GM15510 (cell line): ENCODE results near the gene ROCK2.

Source experiments
- POLR2A ChIP-seq: IDR thresholded peaks from 3 replicates; pipeline ENCODE4 v1.6.1; 2011; ENCODE audit warnings: borderline replicate concordance; ENCODE audit not compliant: insufficient read length; ENCODE audit errors: extremely low read depth

ROCK2 gene

DNA sequence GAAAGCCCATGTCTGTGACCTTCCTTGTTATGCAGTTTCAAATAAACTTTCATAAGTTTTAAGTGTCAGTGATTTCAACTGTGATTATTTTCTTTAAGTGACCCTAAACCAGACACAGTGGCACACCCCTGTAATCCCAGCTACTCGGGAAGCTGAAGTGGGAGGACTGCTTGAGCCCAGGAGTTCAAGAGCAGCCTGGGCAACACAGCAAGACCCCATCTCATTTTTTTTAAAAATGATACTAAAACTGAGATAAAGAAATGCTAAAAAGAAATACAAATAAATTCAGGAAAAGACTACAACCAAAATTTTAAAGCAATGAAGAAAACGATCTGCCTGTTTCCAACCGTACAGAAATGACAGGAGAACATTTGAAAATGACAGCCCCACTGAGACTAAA is 54.2 kb downstream of the ROCK2 start:
- TF ChIP-seq POLR2A: no peak

DNA sequence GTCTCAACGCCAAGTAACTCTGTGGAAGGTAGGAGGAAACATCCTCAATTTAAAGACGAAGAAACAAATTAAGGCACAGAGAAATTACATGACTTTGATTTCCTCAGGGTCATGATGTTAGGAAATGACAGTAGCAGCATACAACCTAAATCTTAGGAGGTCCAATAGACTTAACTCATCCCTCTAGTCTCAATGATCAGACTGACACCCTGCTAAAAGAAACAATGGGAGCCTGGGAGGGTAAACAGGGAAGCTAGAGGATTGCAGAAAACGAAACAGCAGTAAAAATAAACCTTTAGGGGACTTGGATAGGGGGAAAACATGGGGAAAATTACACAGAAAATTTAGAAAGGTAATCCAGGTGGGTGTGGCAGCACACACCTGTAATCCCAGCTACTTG is 56.0 kb downstream of the ROCK2 start:
- no peak for TF ChIP-seq POLR2A

DNA sequence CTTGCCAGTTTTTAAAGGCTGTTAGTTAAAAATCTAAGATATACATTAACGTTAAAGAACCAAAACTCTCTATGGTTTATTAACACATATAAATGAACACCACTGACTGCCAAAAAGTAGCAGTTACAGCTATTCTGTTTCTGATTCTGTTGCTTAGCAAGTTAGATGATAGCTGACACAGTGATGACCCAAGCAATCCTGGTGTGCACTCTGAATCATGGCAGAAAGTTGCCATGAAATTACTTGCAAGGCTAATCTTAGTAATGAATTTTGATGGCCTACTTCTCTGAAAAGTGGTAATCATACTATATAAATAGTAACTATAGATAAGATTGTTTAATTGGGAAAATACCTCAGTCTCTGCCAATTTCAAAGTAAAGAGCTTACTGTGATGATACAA is 57.7 kb downstream of the ROCK2 start:
- no peak for TF ChIP-seq POLR2A

DNA sequence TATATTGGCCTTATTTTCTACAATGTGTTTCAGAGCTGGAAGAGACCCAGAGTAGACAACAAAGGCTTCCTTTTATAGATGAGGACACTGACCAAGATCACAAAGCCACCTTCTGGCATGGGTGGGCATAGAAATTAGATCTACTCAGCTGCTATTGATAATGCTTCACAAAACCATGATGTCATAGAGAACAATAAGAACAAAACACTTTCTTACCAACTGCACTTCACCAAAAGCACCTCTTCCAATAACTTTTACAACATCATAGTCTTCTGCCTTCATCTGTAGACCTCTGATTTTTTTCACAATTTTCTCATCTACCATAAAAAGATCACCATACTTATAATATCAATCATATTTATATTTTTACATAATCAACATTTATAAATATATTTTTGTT is 58.1 kb downstream of the ROCK2 start:
- TF ChIP-seq POLR2A: no peak

DNA sequence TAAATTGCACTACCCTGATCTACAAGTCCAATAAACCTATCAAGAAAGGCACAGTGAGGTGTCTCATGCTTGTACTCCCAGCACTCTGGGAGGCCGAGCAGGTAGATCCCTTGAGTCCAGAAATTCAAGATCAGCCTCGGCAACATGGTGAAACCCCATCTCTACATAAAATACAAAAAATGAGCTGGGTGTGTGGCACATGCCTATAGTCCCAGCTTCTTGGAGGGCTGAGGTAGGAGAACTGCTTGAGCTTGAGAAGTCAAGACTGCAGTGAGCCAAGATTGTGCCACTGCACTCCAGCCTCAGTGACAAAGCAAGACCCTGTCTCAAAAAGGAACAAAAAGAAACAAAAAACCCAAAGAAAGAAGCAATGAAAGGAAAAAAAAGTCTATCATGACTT is 58.9 kb downstream of the ROCK2 start:
- TF ChIP-seq POLR2A: no peak

DNA sequence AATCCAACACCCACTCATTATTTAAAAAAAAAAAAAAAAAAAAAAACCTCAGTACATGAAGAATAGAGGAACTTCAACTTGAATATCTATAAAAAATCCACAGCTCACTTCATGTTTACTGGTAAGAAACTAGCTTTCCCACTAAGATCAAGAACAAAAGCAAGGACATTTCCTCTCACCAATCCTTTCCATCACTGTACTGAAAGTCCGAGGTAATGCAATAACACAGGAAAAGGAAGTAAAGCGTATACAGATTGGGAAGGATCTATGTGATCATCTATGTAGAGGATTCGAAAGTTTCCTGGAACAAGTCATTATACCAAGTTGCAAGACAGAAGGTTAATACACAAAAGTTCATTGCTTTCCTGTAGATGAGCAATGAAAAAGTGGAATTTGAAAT is 63.2 kb downstream of the ROCK2 start:
- no peak for TF ChIP-seq POLR2A

DNA sequence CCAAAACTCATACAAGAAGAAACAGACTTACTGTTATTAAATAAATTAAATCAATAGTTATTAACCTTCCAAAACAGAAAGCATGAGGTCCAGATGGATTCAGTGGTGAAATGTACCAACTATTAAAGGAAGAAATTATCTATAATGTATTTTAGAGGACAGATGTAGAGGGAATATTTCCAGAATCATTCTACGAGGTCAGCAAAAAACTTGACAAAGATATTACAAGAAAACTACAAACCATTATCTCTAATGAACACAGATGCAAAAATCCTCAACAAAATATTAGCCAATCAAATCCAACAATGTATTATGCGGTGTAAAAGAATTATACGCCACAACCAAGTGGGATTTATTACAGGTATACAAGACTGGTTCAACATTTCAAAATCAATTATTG is 63.7 kb downstream of the ROCK2 start:
- TF ChIP-seq POLR2A: no peak

DNA sequence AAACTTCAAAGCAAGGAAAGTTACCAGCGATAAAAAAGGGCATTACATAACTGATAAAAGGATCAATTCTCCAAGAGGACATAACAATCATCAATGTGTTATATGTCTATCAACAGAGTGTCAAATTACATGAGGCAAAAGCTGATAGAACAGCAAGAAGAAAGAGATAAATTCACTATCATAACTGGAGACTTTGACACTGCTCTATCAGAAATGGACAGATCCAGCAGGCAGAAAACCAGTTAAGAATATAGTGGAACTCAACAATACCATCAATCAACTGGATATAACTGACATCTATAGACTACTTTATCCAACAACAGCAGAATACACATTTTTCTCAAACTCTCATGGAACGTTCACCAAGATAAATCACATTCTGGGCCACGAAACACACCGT is 65.0 kb downstream of the ROCK2 start:
- no peak for TF ChIP-seq POLR2A

DNA sequence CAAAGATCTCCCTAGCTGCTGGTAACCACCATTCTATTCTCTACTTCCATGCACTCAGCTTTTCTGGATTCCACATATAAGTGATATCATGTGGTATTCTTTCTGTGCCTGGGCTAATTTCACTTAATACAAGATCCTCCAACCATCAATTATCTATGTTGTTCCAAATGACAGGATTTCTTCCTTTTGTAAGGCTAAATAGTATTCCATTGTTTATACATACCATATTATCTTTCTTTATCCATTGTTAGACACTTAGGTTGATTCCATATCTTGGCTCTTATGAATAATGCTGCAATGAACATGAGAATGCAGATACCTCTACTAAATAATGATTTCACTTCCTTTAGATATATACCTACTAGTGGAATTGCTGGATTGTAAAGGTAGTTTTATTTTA is 66.2 kb downstream of the ROCK2 start:
- no peak for TF ChIP-seq POLR2A

DNA sequence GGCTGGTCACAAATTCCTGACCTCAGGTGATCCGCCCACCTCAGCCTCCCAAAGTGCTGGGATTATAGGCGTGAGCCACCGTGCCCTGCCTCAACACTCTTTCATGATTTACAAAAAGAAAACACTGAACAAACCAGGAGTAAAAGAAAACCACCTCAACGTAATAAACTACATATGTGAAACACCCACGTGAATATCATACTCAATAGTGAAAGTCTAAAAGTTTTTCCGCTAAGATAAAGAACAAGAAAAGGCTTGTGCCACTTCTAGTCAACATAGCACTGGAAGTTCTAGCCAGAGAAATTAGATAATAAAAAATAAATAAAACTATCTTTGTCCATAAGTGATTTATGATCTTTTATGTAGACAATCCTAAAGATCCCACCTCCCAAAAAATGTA is 68.5 kb downstream of the ROCK2 start:
- no peak for TF ChIP-seq POLR2A

DNA sequence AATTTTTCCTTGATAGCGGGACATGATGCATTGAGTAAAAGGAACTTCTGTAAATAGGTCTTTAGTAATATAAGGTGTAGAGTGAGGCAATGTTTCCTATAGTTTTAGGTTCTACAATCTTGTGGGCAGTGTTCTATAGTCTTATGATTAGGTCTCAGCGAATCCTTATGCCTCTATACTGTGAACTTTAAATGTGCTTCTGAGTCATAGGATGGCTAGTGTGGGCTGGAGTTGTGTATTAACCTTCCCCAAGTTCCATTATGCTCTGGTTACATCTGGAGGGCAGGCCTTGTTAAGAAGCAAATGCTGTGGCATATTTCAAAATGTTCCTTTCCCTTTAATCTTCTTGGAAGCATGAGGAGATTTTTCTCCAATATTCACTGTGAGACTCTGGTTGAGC is 73.5 kb downstream of the ROCK2 start:
- TF ChIP-seq POLR2A: no peak

DNA sequence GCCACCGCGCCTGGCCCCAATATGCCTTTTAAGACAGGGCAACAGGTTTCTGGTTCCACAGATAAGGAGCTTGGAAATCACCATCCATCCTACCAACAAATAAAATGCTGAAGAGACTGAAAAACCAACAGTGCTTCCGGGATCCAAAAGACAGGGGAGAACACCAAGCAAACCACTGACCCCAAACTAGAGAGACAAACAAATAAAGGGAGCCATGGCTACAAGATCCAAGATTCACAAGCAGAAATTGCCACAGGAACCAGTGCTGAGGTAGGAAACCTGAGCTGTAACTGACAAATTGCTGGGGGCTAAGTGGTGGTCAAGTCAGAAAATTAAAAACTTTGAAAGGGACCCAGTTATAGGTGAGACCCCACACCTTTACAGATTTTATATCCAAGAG is 76.5 kb downstream of the ROCK2 start:
- TF ChIP-seq POLR2A: no peak

DNA sequence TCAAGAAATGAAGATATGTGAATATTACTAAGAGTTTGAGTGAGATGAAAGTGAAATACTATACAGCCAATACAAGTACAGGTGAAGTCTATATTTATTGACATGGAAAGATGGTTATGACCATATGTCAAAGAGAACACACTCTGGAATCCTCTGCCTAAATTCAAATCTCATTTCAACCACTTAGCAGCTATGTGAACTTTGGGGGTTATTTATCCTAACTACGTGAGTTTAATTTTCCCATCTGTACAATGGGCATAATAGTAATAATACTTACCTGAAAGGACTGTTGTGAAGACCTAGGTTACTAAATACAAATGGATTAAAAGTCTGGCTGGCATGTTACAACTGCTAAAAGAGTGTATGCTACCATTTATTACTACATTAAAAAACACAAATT is 79.6 kb downstream of the ROCK2 start:
- no peak for TF ChIP-seq POLR2A

DNA sequence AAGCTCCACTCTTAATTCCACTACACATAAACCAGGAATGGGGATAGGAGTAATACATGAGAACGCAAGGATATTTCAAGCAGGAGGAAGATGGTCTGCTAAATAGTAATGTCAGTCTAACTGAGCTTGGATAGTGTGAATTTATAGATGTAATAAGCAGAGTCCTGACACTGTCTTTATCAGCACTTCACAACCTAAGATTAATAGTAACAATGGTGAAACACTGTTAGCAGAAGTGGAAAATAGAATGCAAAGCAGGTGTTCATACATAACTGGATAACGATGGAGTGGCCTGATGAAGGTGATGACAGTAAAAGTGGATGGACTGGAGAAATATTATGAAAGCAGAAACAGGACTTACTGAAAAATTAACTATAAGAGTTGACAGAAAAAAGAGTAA is 80.4 kb downstream of the ROCK2 start:
- TF ChIP-seq POLR2A: no peak

DNA sequence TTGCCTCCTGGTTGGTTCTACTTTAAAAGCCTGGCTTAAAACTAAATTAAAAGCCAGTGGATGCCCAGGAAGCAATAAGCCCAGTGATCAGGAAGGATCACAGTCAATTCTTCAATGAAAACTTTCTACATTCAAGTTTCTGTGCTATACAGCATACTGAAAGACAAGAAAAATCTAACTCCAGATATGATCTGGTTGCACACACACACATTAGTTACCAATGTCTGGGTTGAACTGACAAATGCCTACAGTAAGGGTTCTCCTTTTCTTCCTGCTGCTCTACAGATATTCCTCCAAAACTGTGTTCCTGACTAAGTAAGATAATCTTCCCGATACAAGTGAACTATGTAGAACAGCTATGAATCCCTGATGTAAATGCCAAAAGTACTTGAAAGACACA is 81.3 kb downstream of the ROCK2 start:
- TF ChIP-seq POLR2A: no peak

DNA sequence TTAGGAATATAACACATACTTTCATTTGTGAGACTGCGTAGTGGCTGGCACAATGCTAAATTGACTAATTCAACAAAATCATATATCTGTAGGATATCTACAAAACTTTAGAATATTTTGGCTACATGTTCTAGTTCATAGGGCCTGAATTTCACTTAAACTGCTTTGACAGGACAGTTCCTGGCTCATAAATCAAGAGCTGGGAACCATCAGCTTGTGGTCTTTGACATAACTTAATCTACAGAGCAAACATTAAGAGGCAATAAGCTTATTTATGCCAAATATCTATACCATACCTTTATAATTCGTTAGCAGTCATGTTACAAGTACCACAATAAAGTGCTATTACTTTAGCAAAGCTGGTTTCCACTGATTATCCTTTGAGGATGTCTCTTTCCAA is 83.5 kb downstream of the ROCK2 start:
- TF ChIP-seq POLR2A: no peak

DNA sequence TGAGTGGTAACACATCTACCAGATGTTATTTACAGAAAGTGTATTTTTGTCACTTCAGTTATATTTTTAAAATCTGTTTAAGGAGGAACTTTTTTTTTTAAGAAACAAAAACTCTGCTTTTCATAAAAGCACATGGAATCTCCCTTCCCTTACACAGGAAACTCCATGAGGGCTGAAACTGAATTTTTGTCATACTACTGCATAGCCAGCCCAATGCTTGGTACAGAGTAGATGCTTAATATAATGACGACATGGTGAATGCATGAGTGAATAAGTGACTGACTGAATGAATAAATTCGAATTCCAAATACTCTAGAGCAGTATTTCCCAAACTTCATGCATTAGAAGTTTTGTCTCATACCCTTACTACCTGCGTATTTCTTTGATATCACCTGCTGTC is 86.5 kb downstream of the ROCK2 start:
- TF ChIP-seq POLR2A: no peak
